H1 (cell line): ENCODE measurements around the gene ZNF644.
A peak's percentile ranks its signal among the peaks of the same experiment; 100 is the strongest.

Experiments used
- CBX5 ChIP-seq: fragments of 300-800, 300-1000 bp; sonication (generic); IDR thresholded peaks from 2 replicates; pipeline ENCODE4 v1.7.1; 2016; ENCODE audit warnings: antibody characterized with exemption, low read length, low read depth
- CEBPB ChIP-seq: IDR thresholded peaks from 2 replicates; pipeline ENCODE4 v1.6.1; 2012; ENCODE audit warnings: low read depth, low read length
- NRF1 ChIP-seq: IDR thresholded peaks from 2 replicates; pipeline ENCODE4 v1.6.1; 2011; ENCODE audit warnings: mild to moderate bottlenecking, low read depth, low read length, improper control_type of control experiment
- POLR2A ChIP-seq, 2 experiments: IDR thresholded peaks; 1 replicate in 1 of 2; 2 replicates in 1 of 2; pipeline ENCODE4 v1.6.1; 2011; ENCODE audit warnings: low read depth in 2 of 2, low read length in 2 of 2, mild to moderate bottlenecking in 2 of 2; ENCODE audit errors: control extremely low read depth in 1 of 2
- POLR2AphosphoS5 ChIP-seq: IDR thresholded peaks from 2 replicates; pipeline ENCODE4 v1.6.1; 2011; ENCODE audit warnings: low read depth, low read length
- RAD21 ChIP-seq, 2 experiments: IDR thresholded peaks in 1 of 2; conservative IDR thresholded peaks in 1 of 2; 2 replicates each; pipeline ENCODE4 v1.6.1; 2011; ENCODE audit warnings: low read depth in 2 of 2, low read length in 2 of 2, improper control_type of control experiment in 1 of 2, inconsistent platforms in 1 of 2, mild to moderate bottlenecking in 1 of 2, moderate library complexity in 1 of 2
- TF ChIP-seq, protein P1 (sequence below), 3 experiments: IDR thresholded peaks; 1 replicate in 2 of 3; 2 replicates in 1 of 3; pipeline versions ENCODE4 v1.5.1 to v1.6.1; 2011; ENCODE audit warnings: low read length in 3 of 3, mild to moderate bottlenecking in 3 of 3, inconsistent platforms in 2 of 3, low read depth in 1 of 3, moderate library complexity in 1 of 3; ENCODE audit not compliant: insufficient read depth in 1 of 3; ENCODE audit errors: control extremely low read depth in 1 of 3

DNA sequence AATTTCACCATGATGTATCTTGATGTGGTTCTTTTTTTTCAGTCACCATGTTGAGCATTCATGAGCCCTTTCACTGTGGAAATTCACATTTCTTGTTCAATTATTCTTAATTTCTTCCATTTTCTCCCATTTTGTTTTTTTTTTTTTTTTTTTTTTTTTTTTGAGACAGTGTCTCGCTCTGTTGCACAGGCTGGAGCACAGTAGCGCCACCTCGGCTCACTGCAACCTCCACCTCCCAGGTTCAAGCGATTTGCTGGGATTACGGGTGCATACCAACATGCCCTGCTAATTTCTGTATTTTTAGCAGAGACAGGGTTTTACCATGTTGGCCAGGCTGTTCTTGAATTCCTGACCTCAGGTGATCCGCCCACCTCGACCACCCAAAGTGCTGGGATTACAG, 14.7 kb downstream of the ZNF644 start:
- TF ChIP-seq POLR2A (IDR thresholded peaks at IDR 0.05; ENCODE audit: control extremely low read depth in 1 of 2, low read depth in 2 of 2, low read length in 2 of 2) (no peak), RAD21 (IDR thresholded peaks at IDR 0.05 in 1 of 2, conservative IDR thresholded peaks at IDR 0.05 in 1 of 2; ENCODE audit: low read depth in 2 of 2, low read length in 2 of 2) (no peak), POLR2AphosphoS5 (no peak), CBX5 (no peak), NRF1 (no peak), CEBPB (no peak)
- TF ChIP-seq, protein P1, sequence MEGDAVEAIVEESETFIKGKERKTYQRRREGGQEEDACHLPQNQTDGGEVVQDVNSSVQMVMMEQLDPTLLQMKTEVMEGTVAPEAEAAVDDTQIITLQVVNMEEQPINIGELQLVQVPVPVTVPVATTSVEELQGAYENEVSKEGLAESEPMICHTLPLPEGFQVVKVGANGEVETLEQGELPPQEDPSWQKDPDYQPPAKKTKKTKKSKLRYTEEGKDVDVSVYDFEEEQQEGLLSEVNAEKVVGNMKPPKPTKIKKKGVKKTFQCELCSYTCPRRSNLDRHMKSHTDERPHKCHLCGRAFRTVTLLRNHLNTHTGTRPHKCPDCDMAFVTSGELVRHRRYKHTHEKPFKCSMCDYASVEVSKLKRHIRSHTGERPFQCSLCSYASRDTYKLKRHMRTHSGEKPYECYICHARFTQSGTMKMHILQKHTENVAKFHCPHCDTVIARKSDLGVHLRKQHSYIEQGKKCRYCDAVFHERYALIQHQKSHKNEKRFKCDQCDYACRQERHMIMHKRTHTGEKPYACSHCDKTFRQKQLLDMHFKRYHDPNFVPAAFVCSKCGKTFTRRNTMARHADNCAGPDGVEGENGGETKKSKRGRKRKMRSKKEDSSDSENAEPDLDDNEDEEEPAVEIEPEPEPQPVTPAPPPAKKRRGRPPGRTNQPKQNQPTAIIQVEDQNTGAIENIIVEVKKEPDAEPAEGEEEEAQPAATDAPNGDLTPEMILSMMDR (IDR thresholded peaks at IDR 0.05; ENCODE audit: control extremely low read depth in 1 of 3, insufficient read depth in 1 of 3, low read depth in 1 of 3, low read length in 3 of 3), result peak in 1 of 3 experiments; percentile 21; a peak in 1 of 4 replicates
